ENCODE results near the gene ZNF750. TPM values are rescaled to one million over a fixed set of nuclear protein-coding genes. Genes with fewer than 3 reads are reported as not detected.
A peak's percentile ranks its signal among the peaks of the same experiment; 100 is the strongest.

The ZNF750 gene
- total and polyA plus RNA-seq, 2 of the 13 experiments (the other 11 are each of a cell fraction or from before 2014, with no cell fraction given), result not detected

DNA sequence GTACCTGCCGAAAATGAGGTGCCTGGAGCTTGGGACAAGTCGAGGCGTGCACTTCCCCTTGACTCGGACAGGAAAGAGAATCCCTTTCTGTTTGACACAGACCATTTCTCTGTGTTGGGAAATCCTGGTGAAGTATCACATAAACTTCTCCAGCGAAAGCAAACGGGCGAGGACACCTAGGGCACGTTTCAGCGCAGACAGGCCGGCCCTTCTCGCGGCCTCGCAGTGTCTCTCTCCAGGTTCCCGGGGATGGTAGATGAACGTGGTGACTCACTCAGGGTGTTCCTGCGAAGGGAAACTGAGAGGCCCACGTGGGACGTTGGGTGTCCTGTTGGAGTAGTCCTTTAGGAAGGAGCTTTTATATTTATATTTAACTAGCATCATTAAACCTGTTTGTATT, 36.3 kb upstream of the ZNF750 start (continued):
- TF ChIP-seq, protein P1, sequence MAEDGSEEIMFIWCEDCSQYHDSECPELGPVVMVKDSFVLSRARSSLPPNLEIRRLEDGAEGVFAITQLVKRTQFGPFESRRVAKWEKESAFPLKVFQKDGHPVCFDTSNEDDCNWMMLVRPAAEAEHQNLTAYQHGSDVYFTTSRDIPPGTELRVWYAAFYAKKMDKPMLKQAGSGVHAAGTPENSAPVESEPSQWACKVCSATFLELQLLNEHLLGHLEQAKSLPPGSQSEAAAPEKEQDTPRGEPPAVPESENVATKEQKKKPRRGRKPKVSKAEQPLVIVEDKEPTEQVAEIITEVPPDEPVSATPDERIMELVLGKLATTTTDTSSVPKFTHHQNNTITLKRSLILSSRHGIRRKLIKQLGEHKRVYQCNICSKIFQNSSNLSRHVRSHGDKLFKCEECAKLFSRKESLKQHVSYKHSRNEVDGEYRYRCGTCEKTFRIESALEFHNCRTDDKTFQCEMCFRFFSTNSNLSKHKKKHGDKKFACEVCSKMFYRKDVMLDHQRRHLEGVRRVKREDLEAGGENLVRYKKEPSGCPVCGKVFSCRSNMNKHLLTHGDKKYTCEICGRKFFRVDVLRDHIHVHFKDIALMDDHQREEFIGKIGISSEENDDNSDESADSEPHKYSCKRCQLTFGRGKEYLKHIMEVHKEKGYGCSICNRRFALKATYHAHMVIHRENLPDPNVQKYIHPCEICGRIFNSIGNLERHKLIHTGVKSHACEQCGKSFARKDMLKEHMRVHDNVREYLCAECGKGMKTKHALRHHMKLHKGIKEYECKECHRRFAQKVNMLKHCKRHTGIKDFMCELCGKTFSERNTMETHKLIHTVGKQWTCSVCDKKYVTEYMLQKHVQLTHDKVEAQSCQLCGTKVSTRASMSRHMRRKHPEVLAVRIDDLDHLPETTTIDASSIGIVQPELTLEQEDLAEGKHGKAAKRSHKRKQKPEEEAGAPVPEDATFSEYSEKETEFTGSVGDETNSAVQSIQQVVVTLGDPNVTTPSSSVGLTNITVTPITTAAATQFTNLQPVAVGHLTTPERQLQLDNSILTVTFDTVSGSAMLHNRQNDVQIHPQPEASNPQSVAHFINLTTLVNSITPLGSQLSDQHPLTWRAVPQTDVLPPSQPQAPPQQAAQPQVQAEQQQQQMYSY (CRISPR knock-in tag; IDR thresholded peaks at IDR 0.05), result no peak
- TF ChIP-seq HNRNPL (IDR thresholded peaks at IDR 0.05; ENCODE audit: low read depth, low read length) (no peak), SMC3 (IDR thresholded peaks at IDR 0.05; ENCODE audit: low read length) (no peak), GZF1 (CRISPR knock-in tag; IDR thresholded peaks at IDR 0.05) (0 out of 2 replicates have a peak, but pooled peaks have one; percentile 5), ZNF343 (CRISPR knock-in tag; IDR thresholded peaks at IDR 0.05) (no peak), ZZZ3 (CRISPR knock-in tag; IDR thresholded peaks at IDR 0.05; ENCODE audit: borderline replicate concordance) (no peak), GTF3A (CRISPR knock-in tag; conservative IDR thresholded peaks at IDR 0.05) (no peak), BHLHE40 (IDR thresholded peaks at IDR 0.05; ENCODE audit: low read length) (peak; percentile 35; the same call in 1 of the 2 replicates), ZNF543 (CRISPR knock-in tag; IDR thresholded peaks at IDR 0.05) (no peak), ZNF891 (CRISPR knock-in tag; IDR thresholded peaks at IDR 0.05) (no peak), MEF2D (CRISPR knock-in tag; IDR thresholded peaks at IDR 0.05) (0 out of 2 replicates have a peak, but pooled peaks have one; percentile 31), USF2 (IDR thresholded peaks at IDR 0.05; ENCODE audit: low read depth, low read length) (no peak), USF2 (CRISPR knock-in tag; IDR thresholded peaks at IDR 0.05; ENCODE audit: borderline replicate concordance) (no peak)
- TF ChIP-seq, protein P2, sequence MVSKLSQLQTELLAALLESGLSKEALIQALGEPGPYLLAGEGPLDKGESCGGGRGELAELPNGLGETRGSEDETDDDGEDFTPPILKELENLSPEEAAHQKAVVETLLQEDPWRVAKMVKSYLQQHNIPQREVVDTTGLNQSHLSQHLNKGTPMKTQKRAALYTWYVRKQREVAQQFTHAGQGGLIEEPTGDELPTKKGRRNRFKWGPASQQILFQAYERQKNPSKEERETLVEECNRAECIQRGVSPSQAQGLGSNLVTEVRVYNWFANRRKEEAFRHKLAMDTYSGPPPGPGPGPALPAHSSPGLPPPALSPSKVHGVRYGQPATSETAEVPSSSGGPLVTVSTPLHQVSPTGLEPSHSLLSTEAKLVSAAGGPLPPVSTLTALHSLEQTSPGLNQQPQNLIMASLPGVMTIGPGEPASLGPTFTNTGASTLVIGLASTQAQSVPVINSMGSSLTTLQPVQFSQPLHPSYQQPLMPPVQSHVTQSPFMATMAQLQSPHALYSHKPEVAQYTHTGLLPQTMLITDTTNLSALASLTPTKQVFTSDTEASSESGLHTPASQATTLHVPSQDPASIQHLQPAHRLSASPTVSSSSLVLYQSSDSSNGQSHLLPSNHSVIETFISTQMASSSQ (IDR thresholded peaks at IDR 0.05; ENCODE audit: low read depth), result no peak
- TF ChIP-seq, protein P2 (CRISPR knock-in tag; IDR thresholded peaks at IDR 0.05; ENCODE audit: borderline replicate concordance), result no peak
- TF ChIP-seq, protein P3, sequence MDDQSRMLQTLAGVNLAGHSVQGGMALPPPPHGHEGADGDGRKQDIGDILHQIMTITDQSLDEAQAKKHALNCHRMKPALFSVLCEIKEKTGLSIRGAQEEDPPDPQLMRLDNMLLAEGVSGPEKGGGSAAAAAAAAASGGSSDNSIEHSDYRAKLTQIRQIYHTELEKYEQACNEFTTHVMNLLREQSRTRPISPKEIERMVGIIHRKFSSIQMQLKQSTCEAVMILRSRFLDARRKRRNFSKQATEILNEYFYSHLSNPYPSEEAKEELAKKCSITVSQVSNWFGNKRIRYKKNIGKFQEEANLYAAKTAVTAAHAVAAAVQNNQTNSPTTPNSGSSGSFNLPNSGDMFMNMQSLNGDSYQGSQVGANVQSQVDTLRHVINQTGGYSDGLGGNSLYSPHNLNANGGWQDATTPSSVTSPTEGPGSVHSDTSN (CRISPR knock-in tag; IDR thresholded peaks at IDR 0.05; ENCODE audit: borderline replicate concordance), result no peak
- TF ChIP-seq, protein P4, sequence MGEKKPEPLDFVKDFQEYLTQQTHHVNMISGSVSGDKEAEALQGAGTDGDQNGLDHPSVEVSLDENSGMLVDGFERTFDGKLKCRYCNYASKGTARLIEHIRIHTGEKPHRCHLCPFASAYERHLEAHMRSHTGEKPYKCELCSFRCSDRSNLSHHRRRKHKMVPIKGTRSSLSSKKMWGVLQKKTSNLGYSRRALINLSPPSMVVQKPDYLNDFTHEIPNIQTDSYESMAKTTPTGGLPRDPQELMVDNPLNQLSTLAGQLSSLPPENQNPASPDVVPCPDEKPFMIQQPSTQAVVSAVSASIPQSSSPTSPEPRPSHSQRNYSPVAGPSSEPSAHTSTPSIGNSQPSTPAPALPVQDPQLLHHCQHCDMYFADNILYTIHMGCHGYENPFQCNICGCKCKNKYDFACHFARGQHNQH (CRISPR knock-in tag; IDR thresholded peaks at IDR 0.05), result peak; percentile 49; the same call in 1 of the 2 replicates
